Gastroesophageal sphincter (tissue), 3 donors: ENCODE measurements around the gene GUCA1A.

Source experiments
- CTCF ChIP-seq, 4 experiments: fragments of 200-600 bp in 2 of 4; fragments of 450-650 bp in 2 of 4; sonication (generic) in 1 of 4; IDR thresholded peaks; one replicate each; pipeline ENCODE4 v1.5.1; 2017 to 2019; ENCODE audit warnings: antibody characterized with exemption in 4 of 4, mild to moderate bottlenecking in 2 of 4, moderate library complexity in 2 of 4
- POLR2A ChIP-seq, 2 donors: fragments of 450-650 bp; IDR thresholded peaks; one replicate each; pipeline ENCODE4 v1.6.1; 2017; ENCODE audit warnings: antibody characterized with exemption in 2 of 2, mild to moderate bottlenecking in 2 of 2, moderate library complexity in 1 of 2
- POLR2AphosphoS5 ChIP-seq: sonication (generic); formaldehyde crosslinking; IDR thresholded peaks from one replicate; pipeline ENCODE4 v1.6.1; 2017; ENCODE audit warnings: antibody characterized with exemption

- TF ChIP-seq CTCF (IDR thresholded peaks at IDR 0.05) (no peak), POLR2AphosphoS5 (no peak), POLR2A (IDR thresholded peaks at IDR 0.05) (no peak)
Observed at GRCh38 chr6:42177514-42178364, 4.6 kb downstream of the GUCA1A start.
